ENCODE results near the gene PRDM13.

Gene PRDM13

DNA sequence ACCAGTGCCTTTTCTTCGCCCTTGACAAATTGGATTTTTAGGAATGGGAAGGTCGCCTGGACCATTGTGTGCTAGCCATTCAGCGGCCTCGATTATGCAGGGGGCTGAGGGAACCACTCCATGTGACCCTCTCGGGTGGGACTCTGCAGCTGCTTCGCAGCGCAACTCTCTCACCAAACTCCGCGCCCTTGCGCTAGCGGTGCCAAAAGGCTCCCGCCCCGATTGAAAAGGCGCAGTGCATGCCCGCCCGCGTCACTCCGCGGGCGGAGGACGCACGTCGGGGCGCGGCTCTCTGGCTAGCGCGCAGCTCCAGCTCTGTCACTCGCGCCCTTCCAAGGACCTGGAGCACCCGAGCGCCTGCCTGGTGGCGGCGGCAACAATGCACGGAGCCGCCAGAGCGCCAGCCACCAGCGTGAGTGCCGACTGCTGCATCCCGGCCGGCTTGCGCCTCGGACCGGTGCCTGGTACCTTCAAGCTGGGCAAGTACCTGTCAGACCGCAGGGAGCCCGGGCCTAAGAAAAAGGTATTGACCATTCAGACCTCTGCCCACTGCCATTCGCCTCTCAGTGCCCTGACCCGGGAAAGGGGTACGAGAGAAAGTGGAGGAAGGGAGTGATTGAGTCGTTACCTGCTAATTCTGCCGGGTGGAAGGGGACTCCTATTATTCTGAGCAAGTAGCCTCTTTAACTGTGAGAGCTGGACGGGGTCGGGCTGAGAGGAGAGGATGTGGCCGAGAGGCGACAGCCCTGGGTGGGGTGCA lies at the start of gene PRDM13:
Gene PRDM13 (plus strand): TSS at position 178 of the 760 bp plus-strand sequence. CDS start 202 bp downstream, at position 380.
- TF ChIP-seq, protein P1, sequence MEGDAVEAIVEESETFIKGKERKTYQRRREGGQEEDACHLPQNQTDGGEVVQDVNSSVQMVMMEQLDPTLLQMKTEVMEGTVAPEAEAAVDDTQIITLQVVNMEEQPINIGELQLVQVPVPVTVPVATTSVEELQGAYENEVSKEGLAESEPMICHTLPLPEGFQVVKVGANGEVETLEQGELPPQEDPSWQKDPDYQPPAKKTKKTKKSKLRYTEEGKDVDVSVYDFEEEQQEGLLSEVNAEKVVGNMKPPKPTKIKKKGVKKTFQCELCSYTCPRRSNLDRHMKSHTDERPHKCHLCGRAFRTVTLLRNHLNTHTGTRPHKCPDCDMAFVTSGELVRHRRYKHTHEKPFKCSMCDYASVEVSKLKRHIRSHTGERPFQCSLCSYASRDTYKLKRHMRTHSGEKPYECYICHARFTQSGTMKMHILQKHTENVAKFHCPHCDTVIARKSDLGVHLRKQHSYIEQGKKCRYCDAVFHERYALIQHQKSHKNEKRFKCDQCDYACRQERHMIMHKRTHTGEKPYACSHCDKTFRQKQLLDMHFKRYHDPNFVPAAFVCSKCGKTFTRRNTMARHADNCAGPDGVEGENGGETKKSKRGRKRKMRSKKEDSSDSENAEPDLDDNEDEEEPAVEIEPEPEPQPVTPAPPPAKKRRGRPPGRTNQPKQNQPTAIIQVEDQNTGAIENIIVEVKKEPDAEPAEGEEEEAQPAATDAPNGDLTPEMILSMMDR (conservative IDR thresholded peaks at IDR 0.05; ENCODE audit: low read length) = no peak
- no peak for TF ChIP-seq EZH2phosphoT487 (IDR thresholded peaks at IDR 0.05; ENCODE audit: borderline replicate concordance)
- no peaks in the 10 kb centered on the region for H3K9me2 ChIP-seq (replicated peaks; ENCODE audit: low read depth, low read length)
- no peaks in the 10 kb centered on the region for H3F3A ChIP-seq (ENCODE audit: low read depth)
- H3K27me3 ChIP-seq (ENCODE audit: insufficient read depth, low read length, poor library complexity, severe bottlenecking) = no peaks in the 10 kb centered on the region
- no peaks in the 10 kb centered on the region for H3K36me3 ChIP-seq (ENCODE audit: insufficient read depth, low read length)
- no peak within 1 kb of the TSS for H3K4me3 ChIP-seq (ENCODE audit: low read length, poor library complexity, severe bottlenecking)
- H3K4me2 ChIP-seq (ENCODE audit: low read depth, low read length, poor library complexity, severe bottlenecking) = no peak within 1 kb of the TSS
- no peaks in the 10 kb centered on the region for H3K4me1 ChIP-seq (ENCODE audit: insufficient read depth, low read length, poor library complexity, severe bottlenecking)
- H2AFZ ChIP-seq (ENCODE audit: low read length) = no peak within 1 kb of the TSS
- no peak within 1 kb of the TSS for H3K9ac ChIP-seq (ENCODE audit: low read depth, low read length, poor library complexity, severe bottlenecking)
- no peaks in the 10 kb centered on the region for H3K79me2 ChIP-seq (ENCODE audit: insufficient read depth, low read length)
- no peaks in the 10 kb centered on the region for H4K20me1 ChIP-seq (ENCODE audit: insufficient read depth, low read length, poor library complexity, severe bottlenecking)
- H3K9me3 ChIP-seq (ENCODE audit: insufficient read depth, low read depth, low read length) = no peaks in the 10 kb centered on the region

DNA sequence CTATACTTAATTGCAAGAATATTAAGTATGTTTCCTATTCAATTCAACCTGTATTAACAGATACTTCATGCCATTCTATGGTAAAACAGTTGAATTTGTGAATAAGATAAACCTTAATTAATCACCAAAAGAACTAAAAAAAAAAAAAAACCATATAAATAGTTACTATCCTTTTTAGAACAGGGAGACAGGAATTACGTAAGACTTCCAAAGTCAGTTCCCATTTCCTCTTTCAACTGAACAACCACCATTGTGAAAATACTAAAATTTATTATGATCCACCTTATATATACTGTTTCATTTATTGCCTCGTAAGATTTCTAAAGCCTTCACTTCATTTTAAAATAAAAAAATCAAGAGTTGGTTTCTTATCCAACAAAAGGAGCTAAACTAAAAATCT lies 47.6 kb upstream of the PRDM13 start:
- no peaks in the 10 kb centered on the region for H4K20me1 ChIP-seq (ENCODE audit: insufficient read depth, low read length, poor library complexity, severe bottlenecking)
- H3K36me3 ChIP-seq (ENCODE audit: insufficient read depth, low read length) = no peaks in the 10 kb centered on the region
- H3K4me3 ChIP-seq (ENCODE audit: low read length, poor library complexity, severe bottlenecking) = no peak overlapping the region
- no peak overlapping the region for H3K9ac ChIP-seq (ENCODE audit: low read depth, low read length, poor library complexity, severe bottlenecking)
- H3F3A ChIP-seq (ENCODE audit: low read depth) = no peaks in the 10 kb centered on the region
- no peaks in the 10 kb centered on the region for H3K4me1 ChIP-seq (ENCODE audit: insufficient read depth, low read length, poor library complexity, severe bottlenecking)
- peaks cover 3% of the 10 kb centered on the region; the same call in 1 of the 2 replicates for H3K9me3 ChIP-seq (ENCODE audit: insufficient read depth, low read depth, low read length)
- no peaks in the 10 kb centered on the region for H3K27me3 ChIP-seq (ENCODE audit: insufficient read depth, low read length, poor library complexity, severe bottlenecking)
- H3K79me2 ChIP-seq (ENCODE audit: insufficient read depth, low read length) = no peaks in the 10 kb centered on the region
- no peak overlapping the region for H3K4me2 ChIP-seq (ENCODE audit: low read depth, low read length, poor library complexity, severe bottlenecking)
- H2AFZ ChIP-seq (ENCODE audit: low read length) = no peak overlapping the region
- no peaks in the 10 kb centered on the region for H3K9me2 ChIP-seq (replicated peaks; ENCODE audit: low read depth, low read length)
- TF ChIP-seq EZH2phosphoT487 (IDR thresholded peaks at IDR 0.05; ENCODE audit: borderline replicate concordance) = no peak
- TF ChIP-seq, protein P1 (conservative IDR thresholded peaks at IDR 0.05; ENCODE audit: low read length) = no peak

DNA sequence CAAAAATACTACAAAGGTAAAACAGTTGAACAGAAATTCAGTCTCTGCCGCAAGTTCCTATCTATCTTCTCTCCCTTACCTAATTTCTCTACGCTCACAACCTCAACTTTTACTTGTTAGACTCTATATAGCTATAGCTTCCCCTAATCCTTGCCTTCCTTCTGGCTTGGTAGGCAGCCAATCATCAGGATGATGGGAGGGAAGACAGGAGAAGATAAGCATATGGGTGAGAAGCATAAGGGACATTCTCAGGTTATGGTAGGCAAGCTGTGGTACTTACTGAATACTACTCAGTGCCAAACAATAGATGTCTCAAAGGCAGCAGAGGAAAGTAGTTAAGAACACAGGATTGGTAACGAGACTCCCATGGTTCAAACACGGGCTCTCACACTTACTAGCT lies 46.0 kb upstream of the PRDM13 start:
- H3K9me3 ChIP-seq (ENCODE audit: insufficient read depth, low read depth, low read length) = no peaks in the 10 kb centered on the region
- H3K4me3 ChIP-seq (ENCODE audit: low read length, poor library complexity, severe bottlenecking) = no peak overlapping the region
- H2AFZ ChIP-seq (ENCODE audit: low read length) = no peak overlapping the region
- H3K36me3 ChIP-seq (ENCODE audit: insufficient read depth, low read length) = no peaks in the 10 kb centered on the region
- no peaks in the 10 kb centered on the region for H3K4me1 ChIP-seq (ENCODE audit: insufficient read depth, low read length, poor library complexity, severe bottlenecking)
- no peak overlapping the region for H3K4me2 ChIP-seq (ENCODE audit: low read depth, low read length, poor library complexity, severe bottlenecking)
- no peaks in the 10 kb centered on the region for H3F3A ChIP-seq (ENCODE audit: low read depth)
- H3K9ac ChIP-seq (ENCODE audit: low read depth, low read length, poor library complexity, severe bottlenecking) = no peak overlapping the region
- no peak for TF ChIP-seq EZH2phosphoT487 (IDR thresholded peaks at IDR 0.05; ENCODE audit: borderline replicate concordance)
- TF ChIP-seq, protein P1 (conservative IDR thresholded peaks at IDR 0.05; ENCODE audit: low read length) = no peak
- no peaks in the 10 kb centered on the region for H3K27me3 ChIP-seq (ENCODE audit: insufficient read depth, low read length, poor library complexity, severe bottlenecking)
- H3K79me2 ChIP-seq (ENCODE audit: insufficient read depth, low read length) = no peaks in the 10 kb centered on the region
- no peaks in the 10 kb centered on the region for H4K20me1 ChIP-seq (ENCODE audit: insufficient read depth, low read length, poor library complexity, severe bottlenecking)
- H3K9me2 ChIP-seq (replicated peaks; ENCODE audit: low read depth, low read length) = no peaks in the 10 kb centered on the region
